NCI-H146 (cell line): ENCODE data around the gene GAS2L2.

ENCODE experiments used
- DNase-seq: peaks from one replicate; lab custom pipeline; 2025; lab: John Stamatoyannopoulos, UW

GAS2L2 gene

GRCh38 chr17:35694906-35695305, 58.1 kb downstream of the GAS2L2 start:
- DNase-seq, result no peak
